Endothelial cell of umbilical vein (primary cell): ENCODE results near the gene RPAP3. TPM values are rescaled to one million over a fixed set of nuclear protein-coding genes. Genes with fewer than 3 reads are reported as not detected.

Experiments
- BruUV-seq: library from RNA; stranded (reverse); fragments of 400-500 nt; replicated peaks from 2 replicates; lab custom pipeline; 2021; lab: Mats Ljungman, UMichigan
- CTCF ChIA-PET: fragments of 300-600, 350-600 bp; sonication (Branson Sonifier 250); formaldehyde crosslinking; loops from one replicate; lab custom pipeline; 2021; ENCODE audit warnings: antibody characterized with exemption, inconsistent platforms; lab: Charles Lee
- POLR2A ChIA-PET: fragments of 300-600, 350-600 bp; sonication (Branson Sonifier 250); formaldehyde crosslinking; loops from one replicate; lab custom pipeline; 2021; ENCODE audit warnings: antibody characterized with exemption, inconsistent platforms; lab: Charles Lee
- DNase-seq: peaks from one replicate; pipeline ENCODE4 v3.0.0-alpha.2; 2011; ENCODE audit warnings: low read depth, low spot score
- FAIRE-seq: peaks from 2 replicates; lab custom pipeline; 2011; peaks lifted over from hg19 to GRCh38; lab: Jason Lieb, UNC
- H2AFZ ChIP-seq: 2 replicates; pipeline ENCODE4 v1.6.0; 2012; ENCODE audit warnings: low read depth, low read length, control low read depth, inconsistent platforms
- H3K27ac ChIP-seq: 2 replicates; pipeline ENCODE4 v1.5.1; 2011; ENCODE audit warnings: low read depth, mild to moderate bottlenecking, control low read depth, low read length, moderate library complexity; ENCODE audit not compliant: insufficient read depth
- H3K27me3 ChIP-seq, 2 experiments: 2 replicates each; pipeline versions ENCODE4 v1.6.0 to v1.6.1; 2011; ENCODE audit warnings: low read length in 2 of 2, mixed read lengths in 1 of 2; ENCODE audit not compliant: control insufficient read depth in 2 of 2, insufficient read depth in 2 of 2
- H3K36me3 ChIP-seq, 2 experiments: 2 replicates in 1 of 2; 3 replicates in 1 of 2; pipeline ENCODE4 v1.5.1; 2011; ENCODE audit warnings: low read length in 2 of 2, mild to moderate bottlenecking in 1 of 2, moderate library complexity in 1 of 2; ENCODE audit not compliant: control insufficient read depth in 2 of 2, insufficient read depth in 2 of 2; ENCODE audit errors: extremely low read depth in 1 of 2
- H3K4me1 ChIP-seq: 3 replicates; pipeline ENCODE4 v1.5.1; 2011; ENCODE audit warnings: mild to moderate bottlenecking, low read length; ENCODE audit not compliant: control insufficient read depth, insufficient read depth; ENCODE audit errors: extremely low read depth
- H3K4me2 ChIP-seq: 2 replicates; pipeline ENCODE4 v1.6.1; 2011; ENCODE audit warnings: low read length, control low read depth, mixed read lengths; ENCODE audit not compliant: insufficient read depth
- H3K4me3 ChIP-seq, 3 experiments: fragments of 200-600 bp in 1 of 3; sonication (generic), shearing (Covaris generic) in 1 of 3; replicated peaks in 1 of 3; 2 replicates each; pipeline ENCODE4 v1.5.1; 2011 to 2016; ENCODE audit warnings: control low read depth in 3 of 3, low read length in 3 of 3, mild to moderate bottlenecking in 2 of 3, inconsistent platforms in 1 of 3, low read depth in 1 of 3, moderate library complexity in 1 of 3; ENCODE audit not compliant: insufficient read depth in 1 of 3
- H3K79me2 ChIP-seq: 2 replicates; pipeline ENCODE4 v1.6.0; 2012; ENCODE audit warnings: low read length, inconsistent platforms; ENCODE audit not compliant: control insufficient read depth, insufficient read depth
- H3K9ac ChIP-seq: replicated peaks from 2 replicates; pipeline ENCODE3; 2011; ENCODE audit warnings: low read length, control low read depth; ENCODE audit not compliant: insufficient read depth; ENCODE audit errors: extremely low read depth
- H3K9me1 ChIP-seq: replicated peaks from 3 replicates; pipeline ENCODE4 v1.6.0; 2011; ENCODE audit warnings: mild to moderate bottlenecking, low read length; ENCODE audit not compliant: control insufficient read depth, insufficient read depth; ENCODE audit errors: extremely low read depth
- H3K9me3 ChIP-seq: replicated peaks from 2 replicates; pipeline ENCODE4 v1.5.1; 2012; ENCODE audit warnings: low read length, inconsistent platforms; ENCODE audit not compliant: control insufficient read depth, insufficient read depth
- H4K20me1 ChIP-seq: replicated peaks from 2 replicates; pipeline ENCODE3; 2011; ENCODE audit warnings: mild to moderate bottlenecking, low read length; ENCODE audit not compliant: control insufficient read depth, insufficient read depth; ENCODE audit errors: extremely low read depth
- CTCF ChIP-seq, 2 donors: IDR thresholded peaks; 1 replicate in 1 of 2; 2 replicates in 1 of 2; pipeline ENCODE4 v1.5.1; 2011; ENCODE audit warnings: low read length in 2 of 2, mild to moderate bottlenecking in 2 of 2, moderate library complexity in 2 of 2, control low read depth in 1 of 2, inconsistent platforms in 1 of 2, low read depth in 1 of 2; ENCODE audit not compliant: insufficient read depth in 1 of 2; ENCODE audit errors: extremely low read depth in 1 of 2
- EZH2 ChIP-seq: IDR thresholded peaks from 2 replicates; pipeline ENCODE4 v1.6.1; 2012; ENCODE audit warnings: borderline replicate concordance, low read depth, mild to moderate bottlenecking, moderate library complexity, low read length, inconsistent platforms; ENCODE audit not compliant: severe bottlenecking
- GATA2 ChIP-seq: IDR thresholded peaks from 2 replicates; pipeline ENCODE4 v1.7.0; 2011; ENCODE audit warnings: low read depth, mild to moderate bottlenecking, moderate library complexity, mixed read lengths, low read length; ENCODE audit not compliant: insufficient read length, insufficient read depth
- JUN ChIP-seq: IDR thresholded peaks from 2 replicates; pipeline ENCODE4 v1.6.1; 2011; ENCODE audit warnings: borderline replicate concordance, low read depth; ENCODE audit not compliant: insufficient read length, insufficient read depth
- MYC ChIP-seq: IDR thresholded peaks from one replicate; pipeline ENCODE4 v1.6.1; 2011; ENCODE audit warnings: mild to moderate bottlenecking, low read depth, low read length
- POLR2A ChIP-seq: IDR thresholded peaks from 2 replicates; pipeline ENCODE4 v1.6.1; 2012; ENCODE audit warnings: low read depth, mild to moderate bottlenecking, control low read depth, low read length
- POLR2AphosphoS5 ChIP-seq: IDR thresholded peaks from 2 replicates; pipeline ENCODE4 v1.6.1; 2012; ENCODE audit warnings: low read depth, mild to moderate bottlenecking, control low read depth, low read length, moderate library complexity; ENCODE audit not compliant: insufficient read depth
- dilution Hi-C: fragments of 300-500 bp; cut with MboI; formaldehyde crosslinking; loops from one replicate; pipeline ENCODE4 v1.15.0; 2019; ENCODE audit warnings: low sequenced_read_pairs; ENCODE audit not compliant: extremely low pct_ligation_motif_present
- intact Hi-C: fragments of 100-400 bp; cut with micrococcal nuclease; formaldehyde crosslinking; loops from one replicate; pipeline ENCODE4 v1.10.0; 2022
- polyA plus RNA-seq, 4 experiments: library from polyadenylated mRNA; depleted of rRNA in 3 of 4; stranded (reverse) in 3 of 4; unstranded in 1 of 4; fragments of >200 nt; gene quantifications; 2 replicates each; pipeline versions ENCODE4 v1.2.1 to v1.2.3, GENCODE V29; 2011 to 2012; ENCODE audit warnings: missing spikeins in 1 of 4
- total RNA-seq: library from RNA; stranded (reverse); gene quantifications from 2 replicates; pipeline ENCODE4 v1.2.3, GENCODE V29; 2021
- TF ChIP-seq, protein P1 (sequence below): IDR thresholded peaks from 2 replicates; pipeline ENCODE4 v1.6.1; 2011; ENCODE audit not compliant: insufficient read depth, insufficient read length

Gene RPAP3
- total and polyA plus RNA-seq, 2 donors (not counting 3 experiments of a cell fraction or from before 2014, with no cell fraction given), result 3.9 to 29.8 TPM

DNA sequence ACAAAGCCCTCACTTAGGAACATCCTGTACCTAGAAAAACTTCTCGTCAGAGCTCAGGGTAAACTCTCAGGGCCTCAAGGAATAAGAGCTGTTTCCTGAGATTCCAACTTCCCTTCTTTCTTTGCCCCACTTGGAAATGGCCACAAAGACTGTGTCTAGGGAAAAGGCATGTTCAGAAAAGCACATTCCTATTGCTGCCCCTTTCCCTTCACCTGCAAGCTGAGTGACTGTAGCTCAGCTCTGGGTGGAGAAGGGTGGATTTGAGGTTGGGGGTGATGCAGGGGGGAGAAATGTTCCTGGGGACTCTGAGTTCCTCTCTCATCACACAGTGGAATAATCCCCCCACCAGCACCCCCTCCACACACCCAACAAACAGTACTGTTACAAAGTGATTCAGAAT lies 12.7 kb upstream of the RPAP3 start:
- H3K4me3 ChIP-seq, result no peak overlapping the region
- no peak for TF ChIP-seq MYC
- TF ChIP-seq, protein P1, sequence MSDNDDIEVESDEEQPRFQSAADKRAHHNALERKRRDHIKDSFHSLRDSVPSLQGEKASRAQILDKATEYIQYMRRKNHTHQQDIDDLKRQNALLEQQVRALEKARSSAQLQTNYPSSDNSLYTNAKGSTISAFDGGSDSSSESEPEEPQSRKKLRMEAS, result no peak
- TF ChIP-seq POLR2AphosphoS5, result no peak
- TF ChIP-seq CTCF (IDR thresholded peaks at IDR 0.05; ENCODE audit: extremely low read depth in 1 of 2, insufficient read depth in 1 of 2, low read depth in 1 of 2, low read length in 2 of 2), result no peak
- no peak for TF ChIP-seq GATA2
- no peak for TF ChIP-seq JUN
- TF ChIP-seq EZH2, result no peak
- no peak for TF ChIP-seq POLR2A
- intact Hi-C loops (loop anchor here (10.0 kb wide), 1 partner anchor 436 kb away; the partner anchor contains the start of gene ASB8), dilution Hi-C loops (no loop called here)
- ChIA-PET CTCF (interaction anchor here (0.6 to 11.5 kb wide), 13 partner anchors 23 to 223 kb away, joined by 3 to 172 read pairs (median 6); partner anchors contain the start of genes RAPGEF3 and SLC48A1), POLR2A (no interaction called here)
- H3K79me2 ChIP-seq, result no peaks in the 10 kb centered on the region
- no peaks in the 10 kb centered on the region for H3K27me3 ChIP-seq
- H2AFZ ChIP-seq, result no peak overlapping the region
- H4K20me1 ChIP-seq, result no peaks in the 10 kb centered on the region
- no TSS peak for BruUV-seq
- no peak overlapping the region for H3K27ac ChIP-seq
- no peak overlapping the region for H3K9ac ChIP-seq
- no peaks in the 10 kb centered on the region for H3K36me3 ChIP-seq
- no peak overlapping the region for H3K4me2 ChIP-seq
- H3K9me1 ChIP-seq, result no peaks in the 10 kb centered on the region
- peaks cover 7% of the 10 kb centered on the region for H3K4me1 ChIP-seq
- DNase-seq (no peak), FAIRE-seq (no peak)
- H3K9me3 ChIP-seq, result no peaks in the 10 kb centered on the region
